Effector CD4-positive, alpha-beta T cell (primary cell): Measurements from ENCODE around the gene PRDM1.

Experiments
- DNase-seq: peaks from one replicate; pipeline ENCODE4 v3.0.0-alpha.2; 2020
- total RNA-seq: gene quantifications from one replicate; lab custom pipeline; 2026; lab: John Stamatoyannopoulos, UW

Gene PRDM1
- total RNA-seq, result 102 reads per million, percentile 83 among the genes with 10 or more reads in this experiment

DNA sequence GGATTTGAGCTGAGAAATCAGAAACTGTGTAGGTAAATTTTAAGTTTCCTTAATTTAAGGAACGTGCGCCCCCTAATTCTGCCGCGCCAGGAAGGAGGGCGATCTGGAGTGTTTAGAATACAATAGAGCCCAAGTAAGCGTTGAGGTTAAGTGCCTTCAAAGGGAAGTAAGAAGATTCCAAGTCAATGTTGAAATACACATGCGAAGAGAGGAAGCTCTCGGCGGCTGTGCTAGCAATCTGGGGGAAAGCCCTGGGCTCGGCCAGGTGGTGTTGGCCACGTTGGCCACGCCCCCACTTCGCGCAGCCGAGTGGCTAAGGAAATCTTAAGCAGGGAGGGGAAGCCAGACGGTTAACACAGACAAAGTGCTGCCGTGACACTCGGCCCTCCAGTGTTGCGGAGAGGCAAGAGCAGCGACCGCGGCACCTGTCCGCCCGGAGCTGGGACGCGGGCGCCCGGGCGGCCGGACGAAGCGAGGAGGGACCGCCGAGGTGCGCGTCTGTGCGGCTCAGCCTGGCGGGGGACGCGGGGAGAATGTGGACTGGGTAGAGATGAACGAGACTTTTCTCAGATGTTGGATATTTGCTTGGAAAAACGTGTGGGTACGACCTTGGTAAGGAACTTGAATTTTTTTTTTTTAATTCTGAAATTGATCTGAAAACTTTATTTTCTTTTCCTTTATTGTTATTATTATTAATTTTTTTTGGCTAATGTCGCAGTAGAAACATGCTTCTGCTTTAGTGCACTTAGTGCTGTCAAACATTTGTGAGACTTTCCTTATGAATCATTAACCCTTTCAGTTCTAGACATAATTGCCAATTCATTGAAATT is at the start of gene PRDM1:
Gene PRDM1, plus strand, starts transcription at position 353 of the 830 bp plus-strand sequence. Its CDS starts 218 bp downstream, at position 571.
- DNase-seq, result peak; percentile 74

DNA sequence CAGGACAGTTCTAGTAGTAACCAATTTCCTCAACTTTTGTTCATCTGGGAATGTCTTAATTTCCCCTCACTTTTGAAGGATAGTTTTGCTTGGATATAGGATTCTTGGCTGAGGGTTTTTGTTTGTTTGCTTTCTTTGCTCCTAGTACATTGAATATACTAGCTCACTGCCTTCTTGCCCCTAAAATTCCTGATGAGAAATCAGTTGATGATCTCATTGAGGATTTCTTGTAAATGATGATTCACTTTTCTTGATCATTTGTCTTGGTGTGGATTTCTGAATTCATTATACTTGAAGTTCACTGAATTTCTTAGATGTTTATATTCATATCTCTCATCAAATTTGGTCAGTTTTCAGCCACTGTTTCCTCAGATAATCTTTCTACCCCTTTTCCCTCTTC is 49.1 kb upstream of the PRDM1 start:
- DNase-seq, result no peak

DNA sequence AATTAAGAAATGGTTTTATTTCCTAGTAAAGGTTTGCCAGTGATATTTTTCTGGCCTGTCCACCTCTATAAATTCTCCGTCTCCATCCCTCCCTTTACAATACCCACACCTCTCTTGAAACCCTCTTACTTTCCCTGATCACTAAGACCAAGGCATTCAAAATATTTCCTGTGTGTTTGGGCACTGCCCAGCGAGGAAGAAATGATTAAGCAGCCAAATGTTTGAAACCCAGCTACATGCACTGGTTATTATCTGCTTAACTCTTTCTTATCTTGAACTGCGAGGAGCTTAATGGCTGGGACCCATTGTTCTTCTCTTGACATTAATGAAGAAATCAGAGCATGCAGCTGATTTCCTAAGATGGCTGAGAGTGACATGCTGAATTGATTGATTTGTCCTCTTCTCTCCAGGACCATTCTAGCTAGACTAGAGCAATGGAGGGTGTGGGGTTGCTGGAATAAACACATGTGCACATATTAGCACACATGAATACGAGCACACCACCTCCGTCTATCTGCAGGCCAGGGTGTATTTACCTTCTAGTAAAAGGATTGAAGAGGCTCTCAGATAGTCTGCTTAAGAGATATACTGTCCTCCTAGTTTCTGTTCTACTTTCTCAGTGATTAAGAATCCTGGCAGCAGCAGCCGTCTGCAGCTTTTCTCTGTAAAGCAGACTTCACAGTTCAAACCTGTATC is 46.1 kb upstream of the PRDM1 start:
- DNase-seq, result no peak

- no peak for DNase-seq
These were observed 42.0 kb upstream of the PRDM1 start for GRCh38 chr6:106044151-106044550.

DNA sequence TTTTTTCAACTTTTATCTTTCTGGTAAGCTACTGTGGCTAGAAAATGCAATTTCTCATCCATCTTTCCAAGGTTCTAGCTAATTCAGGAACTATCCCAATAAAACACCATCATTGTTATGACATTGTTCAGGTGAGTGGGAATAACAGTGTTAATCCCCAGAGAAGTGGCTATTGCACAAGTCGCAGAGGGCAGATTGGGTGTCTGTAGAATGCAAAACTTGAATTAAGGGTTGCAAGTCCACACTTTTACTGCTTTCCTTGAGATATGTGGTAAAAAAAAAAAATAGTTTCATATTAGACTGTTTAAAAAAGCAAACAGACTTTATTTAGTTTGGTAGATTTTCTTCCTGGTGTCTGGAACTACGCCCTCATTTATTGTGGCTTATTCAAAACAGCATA is 41.1 kb upstream of the PRDM1 start:
- no peak for DNase-seq

DNA sequence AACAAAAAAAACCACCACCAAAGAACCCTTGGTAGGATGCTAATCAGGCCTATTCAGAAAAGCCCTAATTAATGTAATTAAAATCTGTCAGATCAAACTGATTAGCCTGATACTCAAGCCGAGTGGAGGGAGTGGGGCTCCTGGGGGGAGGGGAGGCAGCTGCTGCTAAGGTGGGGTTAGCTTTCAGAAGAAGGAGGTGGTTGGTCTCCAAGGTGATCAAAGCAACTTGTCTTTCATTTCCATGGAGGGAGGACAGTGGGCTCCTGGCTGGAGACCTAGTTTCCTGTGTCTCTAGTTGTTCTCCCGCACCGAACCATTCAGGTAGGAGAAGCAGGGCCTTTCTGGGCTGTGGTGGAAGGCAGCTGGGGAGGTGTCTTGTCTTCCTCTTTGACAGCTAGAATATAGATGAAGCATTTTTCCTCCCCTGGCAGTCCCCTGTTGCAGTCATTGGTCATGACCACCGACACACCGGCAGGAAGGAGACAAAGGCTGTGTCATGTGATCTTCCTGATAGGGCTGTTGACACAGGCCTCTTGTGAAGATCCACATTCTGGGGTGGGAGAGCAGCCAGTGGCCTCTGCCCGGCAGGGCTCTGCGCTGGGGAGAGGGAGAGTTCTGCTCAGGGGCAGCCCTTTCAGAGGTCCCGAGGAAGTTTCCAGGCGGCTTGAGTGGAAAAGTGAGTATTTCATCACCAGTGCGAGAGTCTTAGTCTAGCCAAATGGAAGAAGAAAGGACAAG is 39.9 kb upstream of the PRDM1 start:
- no peak for DNase-seq

- no peak for DNase-seq
These were observed 39.3 kb upstream of the PRDM1 start for GRCh38 chr6:106046854-106047200.

- DNase-seq, result no peak
These were observed 37.8 kb upstream of the PRDM1 start for GRCh38 chr6:106048336-106048735.

GRCh38 chr6:106050538-106050937 is 35.6 kb upstream of the PRDM1 start:
- no peak for DNase-seq

- DNase-seq, result no peak
These were observed 34.9 kb upstream of the PRDM1 start for GRCh38 chr6:106051226-106051625.

- no peak for DNase-seq
These were observed 32.5 kb upstream of the PRDM1 start for GRCh38 chr6:106053484-106054205.

DNA sequence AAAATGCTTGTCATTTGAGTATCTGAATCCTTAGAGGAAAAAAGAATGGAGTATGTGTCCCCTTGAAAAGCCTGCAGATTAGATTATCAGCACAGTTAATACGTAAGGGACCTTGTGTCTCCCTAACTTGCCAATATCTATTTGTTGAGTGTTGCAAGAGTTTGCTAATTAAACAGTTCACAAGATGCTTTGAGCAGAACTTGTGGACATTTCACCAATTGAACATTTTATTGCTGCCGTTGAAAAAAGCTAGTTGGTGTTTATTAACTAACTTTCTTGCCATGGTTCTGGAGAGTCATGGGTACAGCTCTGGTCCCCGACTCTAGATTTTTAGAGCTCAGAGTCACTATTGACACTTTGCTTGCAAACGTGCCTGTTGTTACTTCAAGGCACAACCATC is 30.6 kb upstream of the PRDM1 start:
- no peak for DNase-seq

GRCh38 chr6:106056060-106056745 is 29.9 kb upstream of the PRDM1 start:
- peak; percentile 4 for DNase-seq

DNA sequence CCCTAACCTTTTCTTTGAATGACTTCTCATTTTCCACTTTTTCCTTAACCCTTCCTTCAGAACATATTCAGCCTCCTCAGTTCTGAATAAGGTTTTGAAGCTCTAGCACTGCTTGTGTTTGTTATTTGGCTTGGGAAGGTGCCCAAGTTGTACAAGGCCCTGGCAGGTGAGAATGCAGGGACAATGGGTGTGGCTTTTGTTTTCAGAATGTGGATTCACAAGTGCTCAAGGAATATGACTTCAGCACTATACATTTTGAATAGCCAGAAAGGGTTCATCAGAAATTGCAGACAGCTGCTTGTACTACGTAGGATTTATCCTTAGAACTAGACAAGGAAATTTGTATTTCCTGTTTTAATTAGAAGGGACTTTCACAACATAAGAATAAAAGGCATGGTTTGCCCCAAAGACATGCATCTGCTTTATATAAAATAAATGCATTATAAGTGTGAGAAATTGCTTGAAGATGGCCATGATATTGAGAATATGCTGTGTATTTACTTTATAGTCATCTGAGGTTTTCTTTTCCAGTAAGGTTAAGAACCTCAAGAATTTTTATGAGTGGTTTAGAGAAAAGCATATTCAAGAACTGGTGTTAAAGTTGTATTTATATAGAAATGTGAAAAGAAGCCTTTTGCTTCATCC is 29.3 kb upstream of the PRDM1 start:
- no peak for DNase-seq

- DNase-seq, result no peak
These were observed 26.8 kb upstream of the PRDM1 start for GRCh38 chr6:106059331-106059730.

DNA sequence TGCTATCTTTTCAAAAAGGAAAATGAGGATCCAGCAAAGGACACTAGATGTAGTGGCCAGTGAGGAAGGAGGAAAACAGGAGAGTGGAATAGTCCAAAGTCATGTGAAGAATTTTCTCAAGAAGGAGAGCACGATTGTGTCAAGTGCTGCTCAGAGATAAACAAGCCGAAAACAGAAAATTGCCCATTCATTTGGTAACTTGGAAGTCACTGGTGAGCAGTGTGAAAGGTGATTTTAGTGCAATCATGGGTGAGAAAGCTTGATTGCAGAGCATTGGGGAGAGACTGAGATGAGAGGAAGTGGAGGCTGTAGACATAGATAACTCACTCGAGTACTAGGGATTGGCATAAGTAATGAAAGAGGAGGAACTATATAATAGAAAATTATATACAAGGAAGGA is 26.0 kb upstream of the PRDM1 start:
- DNase-seq, result no peak

GRCh38 chr6:106063448-106063850 is 22.7 kb upstream of the PRDM1 start:
- DNase-seq, result no peak

- no peak for DNase-seq
These were observed 22.0 kb upstream of the PRDM1 start for GRCh38 chr6:106064142-106064541.

DNA sequence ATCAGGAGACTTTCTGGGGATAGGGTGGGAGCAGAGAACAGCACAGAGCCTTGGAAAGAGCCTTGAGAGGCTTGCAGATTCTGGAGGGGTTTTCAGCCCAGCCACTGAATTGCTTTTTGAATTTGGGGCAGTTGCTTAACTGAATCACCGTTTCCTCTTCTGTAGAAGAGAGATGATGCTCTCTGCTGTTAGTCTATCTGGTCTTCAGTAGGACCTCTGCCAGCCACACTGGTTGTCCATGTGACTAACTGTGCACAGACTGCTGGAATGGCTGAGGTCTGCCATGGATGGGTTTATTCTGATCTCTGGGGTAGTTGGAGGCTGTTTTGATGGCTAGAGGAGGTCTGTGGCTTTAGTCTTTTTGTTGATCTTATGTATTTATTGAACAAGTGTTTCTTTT is 21.4 kb upstream of the PRDM1 start:
- no peak for DNase-seq

GRCh38 chr6:106066989-106067388 is 19.1 kb upstream of the PRDM1 start:
- DNase-seq, result no peak

- no peak for DNase-seq
These were observed 16.7 kb upstream of the PRDM1 start for GRCh38 chr6:106069478-106069877.

DNA sequence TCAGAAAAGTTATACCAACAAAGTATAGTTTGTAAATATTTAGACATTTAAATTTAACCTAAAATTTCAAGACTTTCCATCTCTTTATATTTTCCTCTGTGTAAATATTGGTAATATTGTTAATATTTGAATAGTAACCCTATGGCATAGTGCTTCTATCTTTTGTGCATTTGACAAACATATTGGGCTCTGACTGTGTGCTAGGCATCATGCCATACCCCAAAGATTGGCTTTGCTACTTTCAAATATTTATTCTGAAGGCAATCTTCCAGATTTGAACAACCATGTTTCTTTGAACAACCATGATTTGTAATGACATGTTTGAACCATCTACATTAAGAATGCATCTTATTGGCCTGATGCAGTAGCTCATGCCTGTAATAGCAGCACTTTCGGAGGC is 15.5 kb upstream of the PRDM1 start:
- no peak for DNase-seq
